GM23248 (cell line): ENCODE data around the gene OR2V2.

Source experiments
- EZH2 ChIP-seq: fragments of 200-600 bp; sonication (generic); IDR thresholded peaks from 2 replicates; pipeline ENCODE4 v1.6.1; 2018; ENCODE audit warnings: antibody characterized with exemption, mild to moderate bottlenecking; ENCODE audit not compliant: insufficient read depth, poor library complexity, severe bottlenecking
- EZH2phosphoT487 ChIP-seq: fragments of 200-600 bp; sonication (generic); IDR thresholded peaks from 2 replicates; pipeline ENCODE4 v1.6.1; 2018; ENCODE audit warnings: antibody characterized with exemption, moderate library complexity, mild to moderate bottlenecking, low read depth; ENCODE audit not compliant: insufficient read depth

DNA sequence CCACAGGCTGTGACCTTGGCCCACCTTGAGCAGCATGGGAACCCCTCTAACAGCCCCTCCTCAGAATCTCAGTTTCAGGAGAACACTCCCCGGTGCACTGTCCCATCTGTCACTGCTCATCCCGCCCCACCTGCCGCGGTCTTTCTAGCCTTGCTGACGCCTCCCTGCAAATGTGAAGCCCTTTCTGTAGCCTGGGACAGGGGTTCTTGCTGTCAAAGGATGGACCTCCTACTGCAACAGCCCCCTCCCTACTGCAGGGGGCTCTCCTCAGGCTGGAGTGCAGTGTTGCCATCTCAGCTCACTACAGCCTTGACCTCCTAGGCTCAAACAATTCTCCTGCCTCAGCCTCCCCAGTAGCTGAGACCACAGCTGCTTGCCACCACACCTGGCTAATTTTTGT is 36.4 kb upstream of the OR2V2 start:
- no peak for TF ChIP-seq EZH2phosphoT487
- no peak for TF ChIP-seq EZH2
